ENCODE data around the gene SPATA2L.

DNA sequence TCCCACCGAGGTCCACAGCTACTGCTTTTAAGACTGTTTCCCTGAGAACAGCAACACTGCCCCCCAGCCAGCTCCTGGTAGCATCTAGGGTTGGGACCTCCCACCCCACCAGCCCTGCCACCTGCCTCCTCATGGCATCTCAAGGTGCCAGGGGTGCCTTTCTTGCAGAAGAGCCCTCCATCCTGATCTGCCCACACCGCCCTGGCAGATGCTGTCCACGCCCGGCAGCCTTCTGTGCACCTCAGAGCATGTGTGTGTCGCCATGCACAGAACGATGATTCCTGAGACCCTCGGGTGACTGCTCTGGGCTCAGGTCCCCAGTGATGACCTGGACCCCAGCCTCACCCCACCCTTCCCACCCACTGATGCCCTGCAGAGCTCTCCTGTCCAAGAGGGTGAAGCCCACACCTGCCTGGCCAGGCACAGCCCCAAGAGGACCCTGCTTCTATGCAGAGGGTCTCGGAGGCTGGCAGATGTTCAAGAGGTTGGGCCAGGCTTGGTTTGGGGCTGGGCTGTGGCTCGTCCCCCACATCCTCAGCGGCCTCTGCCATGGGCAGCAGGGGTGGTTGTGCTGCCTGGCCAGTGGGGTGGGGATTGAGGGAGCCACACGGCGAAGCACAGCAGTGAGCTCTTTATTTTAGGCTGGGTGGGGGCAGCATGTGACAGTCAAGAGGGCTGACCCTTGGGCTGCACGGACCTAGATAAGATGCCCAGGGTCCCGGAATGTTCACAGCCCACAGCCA is 5.2 kb upstream of the SPATA2L start:
- TF ChIP-seq, protein P1, sequence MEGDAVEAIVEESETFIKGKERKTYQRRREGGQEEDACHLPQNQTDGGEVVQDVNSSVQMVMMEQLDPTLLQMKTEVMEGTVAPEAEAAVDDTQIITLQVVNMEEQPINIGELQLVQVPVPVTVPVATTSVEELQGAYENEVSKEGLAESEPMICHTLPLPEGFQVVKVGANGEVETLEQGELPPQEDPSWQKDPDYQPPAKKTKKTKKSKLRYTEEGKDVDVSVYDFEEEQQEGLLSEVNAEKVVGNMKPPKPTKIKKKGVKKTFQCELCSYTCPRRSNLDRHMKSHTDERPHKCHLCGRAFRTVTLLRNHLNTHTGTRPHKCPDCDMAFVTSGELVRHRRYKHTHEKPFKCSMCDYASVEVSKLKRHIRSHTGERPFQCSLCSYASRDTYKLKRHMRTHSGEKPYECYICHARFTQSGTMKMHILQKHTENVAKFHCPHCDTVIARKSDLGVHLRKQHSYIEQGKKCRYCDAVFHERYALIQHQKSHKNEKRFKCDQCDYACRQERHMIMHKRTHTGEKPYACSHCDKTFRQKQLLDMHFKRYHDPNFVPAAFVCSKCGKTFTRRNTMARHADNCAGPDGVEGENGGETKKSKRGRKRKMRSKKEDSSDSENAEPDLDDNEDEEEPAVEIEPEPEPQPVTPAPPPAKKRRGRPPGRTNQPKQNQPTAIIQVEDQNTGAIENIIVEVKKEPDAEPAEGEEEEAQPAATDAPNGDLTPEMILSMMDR (IDR thresholded peaks at IDR 0.05; ENCODE audit: low read length), result no peak
- no peak for TF ChIP-seq EZH2 (optimal IDR thresholded peaks at IDR 0.05; ENCODE audit: low read depth, low read length)
- TF ChIP-seq EZH2phosphoT487 (IDR thresholded peaks at IDR 0.05; ENCODE audit: low read length), result no peak

Data from MM.1S (cell line).